Putamen (tissue), 1 donor: ENCODE results near the gene FAM83F.
A peak's percentile ranks its signal among the peaks of the same experiment; 100 is the strongest.
"Not testable (repeated sequence)": the region's sequence is repeated elsewhere in the genome, so short reads cannot be mapped to it uniquely, and the experiment has no call there.

ENCODE experiments used
- DNase-seq: peaks from one replicate; pipeline ENCODE4 v3.0.0-alpha.2; 2016; ENCODE audit warnings: low spot score

FAM83F gene

GRCh38 chr22:40014667-40015248 is 20.0 kb downstream of the FAM83F start:
- no peak for DNase-seq

GRCh38 chr22:40015358-40015976 is 20.7 kb downstream of the FAM83F start:
- DNase-seq, result no peak

- DNase-seq, result no peak
These were observed 23.3 kb downstream of the FAM83F start for GRCh38 chr22:40018051-40018450.

GRCh38 chr22:40019100-40019499 is 24.3 kb downstream of the FAM83F start:
- DNase-seq, result no peak

GRCh38 chr22:40020956-40021355 is 26.2 kb downstream of the FAM83F start:
- no peak for DNase-seq

GRCh38 chr22:40021401-40022000 is 26.7 kb downstream of the FAM83F start:
- DNase-seq, result no peak

- DNase-seq, result no peak
These were observed 27.9 kb downstream of the FAM83F start for GRCh38 chr22:40022536-40023240.

- no peak for DNase-seq
These were observed 28.6 kb downstream of the FAM83F start for GRCh38 chr22:40023341-40023841.

GRCh38 chr22:40024201-40025061 is 29.7 kb downstream of the FAM83F start:
- DNase-seq, result peak; percentile 50

GRCh38 chr22:40025062-40025379 is 30.3 kb downstream of the FAM83F start:
- not testable (repeated sequence) for DNase-seq

GRCh38 chr22:40025856-40026255 is 31.1 kb downstream of the FAM83F start:
- DNase-seq, result no peak

- no peak for DNase-seq
These were observed 31.9 kb downstream of the FAM83F start for GRCh38 chr22:40026641-40027040.

- DNase-seq, result no peak
These were observed 32.7 kb downstream of the FAM83F start for GRCh38 chr22:40027191-40028097.

GRCh38 chr22:40028098-40028425 is 33.3 kb downstream of the FAM83F start:
- no peak for DNase-seq

- DNase-seq, result no peak
These were observed 34.6 kb downstream of the FAM83F start for GRCh38 chr22:40029189-40029890.

GRCh38 chr22:40030026-40030757 is 35.4 kb downstream of the FAM83F start:
- no peak for DNase-seq

- no peak for DNase-seq
These were observed 36.0 kb downstream of the FAM83F start for GRCh38 chr22:40030758-40031095.

GRCh38 chr22:40031766-40032470 is 37.2 kb downstream of the FAM83F start:
- DNase-seq, result no peak
